Activated CD4-positive, alpha-beta T cell treated with anti-CD3 and anti-CD28 coated beads, Interleukin-2, amount 50 U/mL, for 16 hours (primary cell): ENCODE results near the gene CDCP2.

Experiments used
- DNase-seq: peaks from one replicate; pipeline ENCODE4 v3.0.0-alpha.2; 2020

The CDCP2 gene

DNA sequence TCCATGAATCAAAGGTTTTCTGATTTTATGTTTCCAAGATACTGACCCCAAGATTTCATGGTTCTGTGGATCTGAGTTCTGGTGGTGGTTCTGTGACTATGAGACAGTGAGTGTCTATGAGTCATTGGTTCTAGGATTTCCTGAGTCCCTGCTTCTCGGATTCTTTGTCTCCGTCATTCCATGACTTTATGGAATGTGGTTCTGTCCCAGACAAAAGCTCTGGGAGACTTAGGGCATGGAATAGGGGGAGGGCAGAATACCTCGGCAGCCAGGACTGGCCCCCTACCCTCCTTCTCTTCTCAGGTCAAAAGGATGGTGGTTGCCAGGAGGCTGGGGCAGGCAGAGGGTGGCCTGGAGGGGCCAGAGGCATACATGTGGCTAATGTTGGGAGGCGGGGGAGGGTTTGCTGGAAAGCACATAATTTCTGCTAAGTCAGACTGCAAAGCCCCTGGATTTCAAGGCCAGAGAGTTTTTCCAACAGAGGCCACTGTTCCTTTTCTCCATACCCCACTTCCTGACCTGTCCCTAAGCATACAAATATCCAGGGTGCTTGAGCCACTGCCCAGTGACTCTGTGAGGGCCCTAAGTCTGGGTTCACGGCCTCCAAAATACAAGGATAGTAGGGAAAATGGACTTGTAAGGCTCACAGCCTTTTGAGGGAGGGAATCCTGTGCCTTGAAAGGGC is 17.2 kb downstream of the CDCP2 start:
- no peak for DNase-seq

DNA sequence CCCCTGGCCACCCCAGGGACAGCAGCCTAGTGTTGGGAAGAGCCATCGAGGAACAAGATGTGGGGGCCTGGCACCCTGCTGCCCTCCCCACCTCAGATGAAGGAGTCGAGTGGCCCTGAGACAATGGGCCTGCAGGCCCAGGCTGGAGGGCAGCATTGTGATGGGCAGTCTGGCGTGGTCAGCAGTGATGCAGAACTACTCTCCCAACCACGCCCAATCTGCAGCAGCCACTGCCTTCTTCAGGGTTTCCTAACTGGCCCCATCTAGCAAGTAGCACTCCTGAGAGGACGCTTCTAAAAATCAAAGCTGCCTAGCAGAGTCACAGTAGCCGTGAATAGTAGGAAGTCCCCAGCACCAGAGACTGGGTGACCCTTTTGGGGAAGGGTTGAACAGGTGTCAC is 18.5 kb downstream of the CDCP2 start:
- DNase-seq: no peak

DNA sequence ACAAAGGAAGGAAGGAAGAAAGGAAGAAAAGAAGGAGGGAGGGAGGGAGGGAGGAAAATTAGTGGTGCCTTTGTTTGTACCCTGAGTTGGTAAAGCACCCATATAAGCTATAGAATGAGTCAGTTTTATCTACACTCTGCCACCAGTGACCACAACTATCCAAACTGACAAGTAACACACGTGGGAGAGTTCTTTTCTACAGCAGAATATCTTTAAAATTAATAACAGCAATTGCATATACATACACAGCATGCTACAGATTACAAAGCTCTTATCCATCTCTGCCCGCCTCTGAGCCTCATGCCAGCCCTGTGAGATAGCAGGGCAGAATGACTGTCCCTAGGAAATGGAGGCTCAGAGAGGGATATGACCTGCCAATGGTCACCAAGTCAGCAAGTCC is 20.3 kb downstream of the CDCP2 start:
- no peak for DNase-seq

DNA sequence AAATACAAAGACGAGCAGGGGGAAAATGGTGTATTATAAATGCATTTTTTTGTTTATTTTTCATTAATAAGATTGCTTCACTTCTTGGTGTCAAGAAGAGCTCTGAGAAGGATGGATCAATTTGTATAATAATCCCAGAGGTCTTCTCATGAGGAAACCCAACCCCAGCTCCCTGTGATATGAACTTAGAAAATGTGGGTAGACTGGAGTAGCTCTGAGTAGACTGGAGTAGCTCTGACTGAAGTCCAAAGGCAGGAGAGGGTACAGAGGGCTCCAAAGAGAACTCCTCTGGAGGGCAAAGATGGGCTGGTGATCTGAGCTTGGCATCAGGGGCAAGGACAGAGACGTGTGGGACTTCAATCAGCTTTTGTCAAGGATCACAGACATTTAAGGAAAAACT is 21.4 kb downstream of the CDCP2 start:
- DNase-seq: no peak

DNA sequence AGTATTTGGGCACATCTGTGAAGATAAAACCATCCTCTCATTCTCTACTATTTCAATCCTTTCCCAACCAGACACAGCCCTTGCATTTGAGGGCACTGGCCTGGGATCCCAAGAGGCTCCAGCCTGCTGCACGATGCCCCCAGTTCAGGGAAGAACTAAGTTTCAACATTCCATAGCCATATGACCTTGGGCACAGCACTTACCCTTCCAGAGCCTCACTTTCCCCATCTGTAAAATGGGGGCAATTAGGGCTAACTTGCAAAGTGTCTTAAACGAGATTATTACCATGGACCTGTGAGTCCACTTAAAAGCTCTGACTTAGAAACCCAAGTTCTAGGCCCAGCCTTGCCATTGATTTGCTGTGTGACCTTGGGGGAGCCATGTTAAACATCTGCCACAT is 22.9 kb downstream of the CDCP2 start:
- no peak for DNase-seq

DNA sequence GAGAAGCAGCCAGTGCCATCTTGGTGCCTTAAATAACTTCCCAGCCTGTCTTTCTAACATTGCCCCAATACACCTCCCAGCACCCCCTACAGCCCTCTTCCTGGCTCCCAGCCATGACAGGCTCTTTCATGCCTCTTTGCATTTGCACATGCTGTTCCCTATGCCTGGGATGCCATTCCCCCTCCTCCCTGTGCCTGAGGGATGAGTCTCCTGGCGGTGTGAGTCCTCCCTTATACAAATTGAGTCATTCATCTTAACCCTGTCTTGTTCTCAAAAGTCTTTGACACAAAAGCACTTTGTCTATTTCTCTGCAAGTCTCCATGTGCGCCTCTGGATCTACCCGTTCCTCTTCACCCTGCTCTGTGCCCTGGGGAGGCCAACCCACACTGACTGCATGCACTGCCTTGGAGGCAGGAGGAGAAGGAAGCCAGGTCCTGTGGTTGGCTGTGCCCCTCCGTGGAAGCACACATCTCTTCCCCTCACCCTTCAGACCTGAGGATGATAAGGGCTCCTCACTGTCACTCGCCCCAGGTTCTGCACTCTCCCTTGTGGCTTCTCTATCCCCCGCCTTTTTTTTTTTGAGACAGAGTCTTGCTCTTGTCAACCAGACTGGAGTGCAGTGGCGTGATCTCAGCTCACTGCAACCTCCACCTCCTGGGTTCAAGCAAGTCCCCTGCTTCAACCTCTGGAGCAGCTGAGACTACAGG is 25.1 kb downstream of the CDCP2 start:
- DNase-seq: no peak

DNA sequence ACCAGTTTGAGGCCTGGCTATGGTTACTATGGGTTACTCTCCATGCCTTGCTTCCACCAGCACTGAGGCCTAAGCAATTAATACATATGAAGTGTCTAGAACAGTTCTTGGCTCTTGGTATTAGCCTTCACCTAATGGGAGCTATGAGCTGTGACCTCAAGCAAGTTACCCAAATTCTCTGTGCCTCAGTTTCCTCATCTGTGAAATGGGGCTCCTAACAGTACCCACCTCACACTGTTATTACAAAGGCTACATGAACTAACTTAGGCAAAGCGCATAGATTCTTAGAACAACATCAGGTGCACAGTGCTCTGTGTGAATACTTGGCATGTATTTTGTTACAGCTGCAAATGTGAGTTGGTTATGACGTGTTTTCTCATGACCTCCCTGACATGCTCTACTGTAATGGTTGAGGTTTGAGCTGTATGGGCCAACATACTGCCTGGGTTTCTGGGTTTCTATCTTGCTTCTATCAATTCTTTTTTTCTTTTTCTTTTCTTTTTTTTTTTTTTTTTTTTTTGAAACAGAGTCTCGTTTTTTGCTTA is 26.5 kb downstream of the CDCP2 start:
- DNase-seq: no peak

DNA sequence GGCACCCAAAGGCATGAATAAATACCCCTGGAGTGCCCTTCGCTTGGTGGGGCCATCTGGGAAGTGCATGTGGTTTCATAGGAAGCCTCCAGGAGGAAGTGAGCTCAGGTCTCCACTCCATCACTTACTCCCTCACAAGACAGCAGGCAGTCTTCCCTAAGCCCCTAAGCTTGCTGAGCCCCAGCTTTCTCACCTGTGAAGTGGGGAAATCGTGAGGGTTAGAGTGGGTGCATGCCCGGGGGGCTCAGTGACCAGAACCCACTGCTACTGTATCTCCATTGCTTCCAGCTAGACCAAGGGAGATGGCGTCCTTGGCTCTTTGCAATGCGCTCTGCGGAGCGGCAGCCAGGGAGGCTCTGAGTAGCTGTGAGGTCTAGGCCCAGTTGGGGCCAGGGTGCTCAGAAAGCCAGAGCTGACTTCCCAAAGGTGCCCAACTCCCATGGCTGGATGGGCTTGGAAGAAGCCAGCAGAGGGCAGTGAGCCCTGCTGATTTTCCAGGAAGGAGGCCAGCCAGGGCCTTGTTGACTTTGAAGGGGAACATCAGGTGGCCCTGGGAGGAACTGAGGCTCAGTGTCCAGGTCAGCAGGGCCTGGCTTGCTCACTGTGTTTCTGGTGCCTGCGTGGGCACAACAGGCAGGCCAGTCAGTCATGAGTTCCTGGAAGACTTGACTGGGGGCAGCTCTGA is 27.3 kb downstream of the CDCP2 start:
- no peak for DNase-seq

DNA sequence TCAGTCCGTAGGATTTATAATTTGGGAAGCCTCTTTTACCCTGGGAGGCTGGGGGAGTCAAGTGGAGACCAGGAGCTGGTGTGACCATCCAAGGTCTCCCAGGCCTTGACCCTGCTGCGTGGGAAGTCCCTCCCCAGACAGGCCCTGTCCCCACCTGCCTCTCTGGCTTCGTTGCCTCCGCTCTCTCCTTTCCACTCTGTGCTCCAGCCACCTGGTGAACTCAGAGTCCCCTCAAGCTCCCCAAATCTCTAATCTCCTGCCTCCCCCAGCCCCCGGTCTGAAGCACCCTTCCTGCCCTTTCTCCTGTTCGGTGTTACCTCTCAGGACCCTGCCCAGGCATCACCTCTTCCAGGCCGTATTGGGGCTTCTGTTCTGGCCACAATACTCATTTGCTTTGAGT is 27.9 kb downstream of the CDCP2 start:
- no peak for DNase-seq

DNA sequence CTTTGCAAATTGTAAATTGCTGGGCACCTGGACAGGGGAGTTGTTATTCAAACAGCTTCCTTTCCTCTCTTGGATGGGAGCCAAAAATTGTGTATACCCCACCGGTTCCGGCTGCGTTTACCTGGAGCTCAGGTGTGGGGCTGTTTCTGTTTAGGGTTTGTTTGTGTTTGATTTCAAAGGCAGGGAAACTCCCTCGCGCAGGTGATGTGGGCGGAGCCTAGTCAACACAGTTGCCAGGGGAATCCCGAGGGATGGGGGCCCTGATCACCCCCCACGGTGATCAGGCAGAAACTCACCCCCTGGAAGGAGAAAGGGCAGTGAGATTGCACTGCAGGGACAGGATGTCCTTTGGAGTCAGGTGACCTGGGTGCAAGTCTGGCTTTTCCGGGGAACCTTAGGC is 28.3 kb downstream of the CDCP2 start:
- no peak for DNase-seq

DNA sequence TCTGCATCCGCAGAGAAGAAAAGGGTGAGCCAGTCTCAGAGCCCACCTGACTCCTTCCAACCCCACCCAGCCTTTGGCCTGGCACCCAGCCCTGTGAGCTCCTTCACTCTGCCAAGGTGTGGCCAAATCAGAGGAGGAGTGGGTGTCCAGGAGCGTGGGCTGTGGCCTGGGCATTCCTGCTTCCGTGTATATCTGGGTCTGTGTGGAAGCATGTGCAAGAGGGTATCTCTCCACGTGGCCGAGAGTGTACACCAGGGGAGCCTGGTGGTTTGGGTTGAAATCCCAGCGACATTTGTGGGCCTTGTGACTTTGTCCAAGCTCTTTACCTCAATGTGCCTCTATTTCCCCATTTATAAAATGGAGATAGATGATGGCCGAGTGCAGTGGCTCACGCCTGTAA is 29.8 kb downstream of the CDCP2 start:
- DNase-seq: no peak

DNA sequence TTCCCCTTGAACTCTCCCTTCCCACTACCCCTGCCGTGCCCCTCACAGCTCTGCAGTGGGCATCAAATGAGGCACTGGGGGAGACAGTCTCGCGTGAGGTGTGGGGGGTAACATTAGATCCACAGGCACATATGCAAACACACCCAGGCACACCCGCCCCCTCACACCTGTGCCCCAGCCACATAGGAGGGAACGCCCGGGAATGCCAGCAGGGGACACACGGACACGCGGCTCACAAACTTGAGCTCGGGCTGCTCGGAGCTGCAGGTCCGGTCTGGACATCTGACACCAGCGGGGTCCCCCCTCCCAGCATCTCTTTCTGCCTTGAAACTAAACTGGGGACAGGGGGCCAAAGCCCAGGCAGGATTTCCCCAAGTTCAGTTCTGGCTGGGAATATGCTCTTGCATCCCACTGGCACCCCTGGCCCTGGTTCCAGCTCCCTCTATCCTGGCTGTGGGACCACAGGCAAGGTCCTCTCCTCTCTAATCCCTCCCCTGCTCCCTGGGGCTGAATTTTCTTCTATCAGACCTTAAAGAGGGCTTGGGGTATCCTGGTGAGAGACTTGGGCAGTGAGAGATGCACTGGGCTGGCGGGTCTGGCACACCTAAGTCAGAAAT is 30.6 kb downstream of the CDCP2 start:
- no peak for DNase-seq

DNA sequence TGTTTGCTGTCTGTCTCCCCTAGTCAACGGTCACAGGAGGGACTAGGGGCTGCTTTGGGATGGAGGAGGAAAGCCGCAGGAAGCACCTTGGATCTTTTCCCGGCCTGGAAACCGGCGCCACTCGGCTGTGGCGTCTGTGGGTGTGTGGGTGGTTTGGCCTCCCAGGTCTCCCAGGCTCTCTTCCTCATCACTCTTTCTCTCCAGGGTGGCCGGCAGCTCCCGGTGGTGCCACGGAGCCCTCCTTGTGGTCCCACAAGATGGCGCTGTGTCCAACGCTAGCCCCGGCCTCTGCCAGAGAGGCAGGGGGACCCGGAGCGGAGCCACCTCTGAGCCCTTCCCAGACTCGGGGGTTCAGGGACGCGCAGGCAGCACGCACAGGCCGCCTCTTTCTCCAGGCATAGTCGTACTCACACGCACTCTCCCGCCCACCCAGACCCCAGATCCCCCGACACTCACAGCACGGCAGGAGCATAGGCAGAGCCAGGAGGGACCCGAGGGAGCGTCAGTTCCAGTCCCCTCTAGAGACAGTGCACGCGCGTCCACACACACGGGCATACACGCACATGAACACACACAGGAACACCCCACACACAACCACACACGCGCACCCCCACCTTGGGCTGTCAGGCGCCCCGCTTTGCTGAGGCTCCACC is 31.2 kb downstream of the CDCP2 start:
- peak; percentile 54 for DNase-seq

DNA sequence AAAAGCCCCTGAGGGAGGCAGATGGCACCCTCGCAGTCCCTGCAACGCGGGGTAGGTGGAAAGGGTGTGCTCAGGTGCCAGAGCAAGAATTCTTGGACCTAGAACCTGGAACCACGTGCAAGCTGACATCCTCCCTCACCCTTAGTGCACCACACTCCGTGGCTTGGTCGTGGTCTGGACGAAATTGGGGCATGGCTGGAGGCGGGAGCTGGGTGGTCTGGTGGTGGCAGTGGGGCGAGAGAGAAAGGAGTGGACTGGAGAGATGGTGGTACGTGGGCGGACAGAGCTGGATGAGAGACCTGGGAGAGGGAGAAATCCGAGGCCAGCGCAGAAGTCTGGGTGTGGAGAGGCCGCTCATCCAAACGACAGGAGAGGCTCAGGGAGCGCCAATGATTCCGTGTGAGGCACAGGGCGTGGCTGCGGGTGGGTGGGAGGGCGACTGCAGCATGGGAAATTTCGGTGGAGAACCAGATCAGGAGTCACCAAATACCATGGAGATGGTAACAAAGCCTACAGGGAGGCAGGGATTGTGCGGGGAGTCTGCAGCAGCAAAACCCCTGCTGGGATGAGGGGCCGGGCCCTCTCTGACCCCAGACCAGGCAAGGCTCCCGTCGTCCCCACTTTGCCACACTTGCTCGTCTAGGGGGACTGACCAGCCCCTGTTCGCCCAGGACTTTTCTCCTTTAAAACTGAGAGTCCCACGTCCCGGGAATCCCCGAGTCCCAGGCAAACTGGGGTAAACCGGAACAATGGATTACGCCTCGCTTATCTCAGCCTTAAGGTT is 31.9 kb downstream of the CDCP2 start:
- no peak for DNase-seq

DNA sequence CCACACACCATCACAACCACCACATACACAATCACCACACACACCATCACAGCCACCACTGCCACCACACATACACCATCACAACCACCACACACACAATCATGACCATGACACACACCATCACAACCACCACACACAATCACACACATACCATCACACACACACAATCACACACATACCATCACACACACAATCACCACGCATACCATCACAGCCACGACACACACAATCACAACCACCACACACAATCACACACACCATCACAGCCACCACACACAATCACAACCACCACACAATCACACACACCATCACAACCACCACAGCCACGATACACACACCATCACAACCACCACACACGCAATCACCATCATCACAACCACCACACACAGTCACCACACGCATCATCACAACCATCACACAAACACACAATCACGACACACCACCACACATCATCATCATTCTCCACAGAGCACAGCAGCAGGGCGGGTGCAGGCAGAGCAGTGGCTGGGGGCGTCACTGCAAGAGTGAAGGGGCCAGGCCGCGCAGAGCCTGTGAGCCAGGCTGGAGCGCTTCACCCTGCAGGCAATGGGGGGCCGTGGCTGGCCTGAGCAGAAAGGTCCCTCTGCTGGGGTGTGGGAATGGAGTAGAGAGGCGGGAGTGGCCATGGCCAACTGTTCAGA is 32.6 kb downstream of the CDCP2 start:
- DNase-seq: no peak

DNA sequence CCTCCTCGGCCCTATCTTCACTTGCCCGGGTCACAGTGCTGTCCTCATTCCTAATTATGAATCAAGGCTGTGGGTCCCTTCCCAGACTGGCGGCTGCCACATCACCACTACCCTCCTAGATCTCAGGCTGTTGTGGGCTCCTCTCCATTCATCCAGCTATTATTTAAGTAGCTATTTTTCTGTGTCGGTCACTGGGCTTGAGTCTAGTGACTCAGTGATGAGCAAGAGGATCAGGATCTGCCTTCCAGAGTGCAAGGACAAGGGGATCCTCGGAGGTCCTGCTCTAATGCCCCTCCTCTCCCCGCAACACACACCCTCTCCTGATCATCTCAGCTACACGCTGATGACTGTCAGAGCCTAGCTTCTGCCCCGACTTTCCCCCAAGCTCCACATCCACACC is 34.1 kb downstream of the CDCP2 start:
- DNase-seq: no peak

DNA sequence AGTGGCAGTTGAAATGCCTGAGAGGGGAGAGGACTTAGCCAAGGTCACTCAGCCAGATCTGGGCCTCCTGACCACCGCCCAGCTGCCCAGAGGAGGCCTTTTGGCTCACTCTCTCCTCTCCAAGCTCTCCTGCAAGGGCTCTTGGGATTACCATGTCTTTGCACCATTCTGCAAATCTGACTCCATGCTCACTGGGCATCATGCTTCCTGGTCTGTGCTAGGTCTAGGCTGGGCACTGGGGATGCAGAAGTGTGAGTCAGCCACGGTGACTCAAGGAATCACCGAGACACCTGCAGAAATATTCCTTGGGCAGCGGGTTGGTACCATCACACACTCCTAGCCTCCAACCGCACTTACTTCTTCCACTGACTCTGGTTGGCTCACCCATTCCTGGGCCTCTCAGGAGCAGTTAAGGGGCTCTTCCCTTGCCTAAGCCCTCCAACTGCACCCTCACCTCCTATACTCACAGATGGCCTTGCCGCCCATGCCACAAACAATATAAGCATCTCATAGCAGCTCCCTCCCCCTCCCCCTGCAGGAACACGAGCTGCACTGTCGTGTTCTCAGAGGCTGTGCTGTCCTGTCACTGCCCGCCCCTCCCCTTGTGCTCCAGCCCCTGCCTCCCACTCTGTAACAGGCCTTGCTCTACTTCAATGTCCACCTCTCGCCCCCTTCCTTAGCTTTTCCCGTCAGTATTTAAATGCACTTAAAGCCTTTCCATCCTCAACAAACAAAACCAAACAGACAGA is 34.8 kb downstream of the CDCP2 start:
- no peak for DNase-seq

DNA sequence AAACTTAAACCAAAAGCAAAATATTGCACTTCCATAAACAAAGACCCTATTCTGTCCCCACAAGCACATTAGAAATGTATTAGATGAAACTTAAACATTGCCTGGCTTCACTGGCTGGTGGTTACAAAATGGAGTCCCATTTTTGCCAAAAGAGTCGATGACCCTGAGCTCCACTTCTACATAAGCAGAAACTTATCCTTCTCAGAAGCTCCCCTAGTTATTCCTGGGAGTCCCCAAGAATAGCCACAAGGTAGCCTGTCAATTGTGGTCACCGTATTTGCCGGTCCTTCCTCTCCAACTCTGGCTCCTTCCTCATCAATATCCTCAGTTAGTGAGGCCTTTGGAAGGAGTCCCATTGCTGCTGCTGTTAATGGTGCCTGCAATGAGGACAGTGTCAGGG is 37.3 kb downstream of the CDCP2 start:
- no peak for DNase-seq

DNA sequence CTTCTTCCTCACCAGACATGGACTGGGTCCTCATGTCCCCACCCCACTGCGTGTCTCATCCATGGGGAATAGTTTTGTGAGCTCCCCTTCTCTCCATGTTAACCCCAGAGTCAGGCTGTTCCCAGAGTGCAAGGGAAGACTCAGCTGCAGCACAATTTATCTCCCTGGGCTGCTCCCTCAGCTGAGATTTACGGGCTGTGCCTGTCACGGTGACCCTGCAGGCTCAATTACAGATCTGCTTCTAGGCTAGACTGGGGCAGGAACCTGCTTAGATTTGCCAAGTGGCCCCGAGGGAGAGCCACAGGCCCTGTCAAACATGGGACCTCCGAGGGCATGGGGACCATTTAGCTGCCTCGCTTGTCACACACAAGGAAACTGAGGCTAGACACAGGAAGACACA is 37.8 kb downstream of the CDCP2 start:
- no peak for DNase-seq

DNA sequence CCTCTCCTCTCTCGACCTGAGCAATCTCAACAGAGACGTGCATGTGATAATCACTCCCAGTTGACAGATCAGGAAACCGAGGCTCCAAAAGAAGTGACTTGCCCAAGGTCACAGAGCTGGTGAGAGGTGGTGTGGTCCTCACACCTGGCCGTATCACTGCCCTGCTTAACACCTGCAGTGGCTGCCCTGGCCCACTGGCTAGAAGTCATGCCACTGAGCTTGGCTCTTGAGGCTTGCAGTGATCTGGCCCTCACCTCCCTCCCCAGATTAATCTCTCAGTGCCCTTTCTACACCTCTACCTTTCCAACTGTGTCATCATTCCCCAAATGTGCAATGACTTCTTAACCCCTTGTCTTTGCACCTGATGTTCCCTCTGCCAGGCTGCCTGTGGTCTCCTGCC is 38.8 kb downstream of the CDCP2 start:
- no peak for DNase-seq
